Measurements from ENCODE around the gene PPP6R1.
"Not testable (repeated sequence)": the region's sequence is repeated elsewhere in the genome, so short reads cannot be mapped to it uniquely, and the experiment has no call there.

PPP6R1 gene

DNA sequence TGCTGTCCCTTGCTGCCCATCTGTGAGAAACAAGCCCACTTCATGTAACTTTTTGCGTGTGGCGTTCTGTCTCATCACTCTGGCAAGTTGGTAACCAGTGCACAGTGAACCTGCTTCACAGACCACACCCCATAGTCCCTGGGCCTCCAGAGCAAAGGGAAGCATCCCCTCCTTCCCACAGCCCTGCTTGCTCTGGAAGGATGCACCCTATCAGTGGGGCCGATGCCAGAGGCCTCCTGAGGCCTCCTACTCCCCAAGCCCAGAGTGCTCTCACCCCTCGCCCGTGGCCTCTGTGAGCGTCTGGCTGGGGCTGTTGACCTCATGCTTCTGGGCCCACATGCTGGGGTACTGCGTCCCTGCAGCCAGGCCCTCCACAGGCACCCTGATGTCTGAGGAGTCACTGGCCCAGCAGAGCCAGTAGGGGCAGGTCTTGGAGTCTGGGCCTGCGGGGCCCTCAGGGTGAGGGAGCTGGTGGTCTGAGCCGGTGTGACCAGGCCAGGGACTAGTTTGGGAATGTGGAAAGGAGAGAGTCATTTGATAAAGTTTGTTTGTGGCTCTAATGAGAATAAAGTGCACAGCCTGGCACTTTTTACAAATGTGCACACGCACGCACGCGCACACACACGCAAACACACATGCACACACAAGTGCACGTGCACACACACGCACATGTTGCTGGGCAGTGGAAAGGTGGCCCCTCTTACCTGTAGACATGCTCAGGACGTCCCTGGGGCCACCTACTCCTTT, 35.4 kb downstream of the PPP6R1 start:
- DNase-seq, result no peak

DNA sequence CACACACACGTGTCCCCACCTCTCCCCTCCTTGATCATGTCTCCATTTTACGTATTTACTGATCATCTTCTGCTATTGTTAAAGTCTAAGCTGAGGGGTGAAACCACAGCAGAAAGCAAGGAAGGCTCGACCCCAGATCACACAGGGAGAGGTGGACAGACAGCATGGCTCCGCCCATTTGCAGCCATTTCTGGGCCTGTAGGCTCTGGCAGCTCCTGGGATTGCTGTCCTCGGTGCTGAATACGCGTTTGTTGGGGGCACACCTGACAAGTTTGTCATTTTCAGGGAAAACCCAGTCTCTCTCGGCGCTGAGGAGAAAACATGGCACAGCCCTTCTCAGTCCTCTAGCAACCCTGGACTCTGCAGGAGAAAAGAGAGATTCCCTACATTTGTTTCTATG, 38.3 kb downstream of the PPP6R1 start:
- DNase-seq, result no peak

DNA sequence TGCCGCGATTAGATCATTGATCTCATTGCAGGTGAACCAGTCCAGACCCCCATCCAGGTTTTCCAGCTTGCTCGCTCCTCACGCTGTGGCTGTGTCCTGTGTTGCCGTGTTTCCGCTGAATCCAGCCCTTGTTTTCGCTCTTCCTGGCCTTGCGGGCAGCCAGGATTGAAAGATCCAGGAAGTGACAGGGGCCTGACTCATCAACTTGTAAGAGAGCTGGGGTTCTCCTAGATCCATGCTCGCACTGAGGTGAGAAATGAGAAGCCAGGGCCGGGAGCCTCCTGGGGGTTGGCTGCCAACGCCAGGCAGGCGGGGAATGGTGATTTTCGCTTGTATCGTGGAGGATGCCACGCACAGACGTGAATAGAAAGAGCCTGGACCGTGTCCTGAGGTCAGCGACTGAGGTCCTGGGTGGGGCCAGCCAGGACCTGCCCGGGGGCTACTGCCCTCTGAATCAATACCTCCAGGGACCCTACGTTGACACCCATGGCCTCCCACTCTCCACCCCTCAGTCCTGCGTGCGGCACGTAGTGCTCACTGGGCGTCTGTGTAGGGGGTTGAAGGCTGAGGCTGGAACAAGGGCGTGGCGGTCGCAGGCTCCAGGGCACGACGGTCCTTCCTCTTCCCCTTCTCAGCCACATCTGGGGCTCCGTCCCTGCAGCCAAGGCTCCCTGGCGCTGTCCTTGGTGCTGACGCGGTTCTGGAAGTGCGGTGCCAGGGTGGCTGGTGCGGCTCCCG, 42.2 kb downstream of the PPP6R1 start:
- peak; percentile 66 for DNase-seq

DNA sequence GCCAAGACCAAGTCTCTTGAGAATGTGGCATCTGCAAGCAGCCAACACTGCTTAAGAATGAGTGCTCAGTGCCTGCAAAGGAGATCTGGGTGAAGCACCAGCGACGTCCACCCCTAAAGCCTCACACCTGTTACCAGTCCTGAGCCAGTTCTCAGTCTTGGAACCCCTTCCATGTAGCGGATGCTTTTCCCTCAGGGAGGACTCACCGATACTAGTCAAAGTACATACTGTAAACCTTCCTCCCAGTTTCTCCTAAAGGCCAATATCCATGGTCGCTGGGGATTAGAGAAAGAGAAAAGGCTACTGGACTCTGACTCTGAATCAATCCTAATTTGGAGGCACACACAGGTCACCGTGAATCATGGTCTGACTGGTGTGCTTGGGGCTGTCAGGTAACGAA, 45.3 kb downstream of the PPP6R1 start:
- no peak for DNase-seq

DNA sequence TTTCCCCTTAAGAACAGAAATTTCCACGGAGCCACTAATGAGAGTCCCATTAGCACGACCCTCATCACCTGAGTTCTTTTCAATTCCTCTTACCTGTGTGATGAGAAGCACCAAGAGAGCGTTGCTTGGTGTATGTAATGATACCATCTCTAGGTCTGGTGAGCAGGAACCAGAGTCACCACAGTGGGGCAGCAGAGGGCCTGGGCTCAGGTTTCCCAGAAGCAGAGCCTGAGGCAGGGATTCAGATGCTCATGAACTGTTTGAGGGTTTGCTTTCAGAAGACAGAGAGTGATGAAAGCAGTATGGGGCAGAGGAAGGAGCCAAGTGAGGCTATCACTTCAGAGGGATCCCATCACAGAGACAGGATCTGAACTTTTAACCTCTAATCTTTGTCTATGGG, 46.4 kb downstream of the PPP6R1 start:
- DNase-seq, result peak; percentile 21

DNA sequence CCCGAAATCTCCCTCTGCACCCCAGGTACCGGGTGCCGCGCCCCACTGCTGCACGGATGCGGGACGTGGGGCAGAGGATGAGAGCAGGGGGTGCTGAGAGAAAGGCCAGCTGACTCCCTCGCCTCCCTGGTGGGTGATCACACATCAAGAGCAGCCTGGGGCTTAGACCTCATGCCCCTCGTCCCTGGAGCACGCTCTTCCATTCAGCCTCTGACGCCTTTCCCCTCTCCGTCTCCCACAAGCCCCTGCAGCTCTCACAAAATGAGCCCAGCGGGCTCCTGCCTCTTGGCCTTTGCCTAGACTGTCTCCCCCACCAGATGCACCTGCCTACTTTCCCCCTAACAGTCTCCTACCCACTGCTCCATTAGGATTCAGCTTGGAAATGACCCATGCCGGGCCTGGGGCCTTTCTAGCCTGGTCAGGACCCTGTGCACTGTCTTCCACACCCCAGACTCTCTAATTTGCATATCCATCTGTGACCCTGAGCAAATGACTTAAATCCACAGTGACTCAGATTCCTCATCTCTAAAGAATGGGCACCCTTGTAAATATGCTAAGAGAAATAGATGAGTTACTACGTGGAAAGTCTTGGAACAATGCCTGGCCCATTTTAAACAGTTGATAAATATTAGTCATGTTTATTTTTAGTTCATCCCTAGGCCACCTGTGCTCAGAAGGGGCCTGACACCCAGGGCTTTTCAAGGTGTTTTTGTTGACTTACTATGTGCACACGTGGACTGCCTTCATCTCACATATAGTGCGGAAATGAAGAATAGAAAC, 48.9 kb downstream of the PPP6R1 start:
- DNase-seq, result no peak

DNA sequence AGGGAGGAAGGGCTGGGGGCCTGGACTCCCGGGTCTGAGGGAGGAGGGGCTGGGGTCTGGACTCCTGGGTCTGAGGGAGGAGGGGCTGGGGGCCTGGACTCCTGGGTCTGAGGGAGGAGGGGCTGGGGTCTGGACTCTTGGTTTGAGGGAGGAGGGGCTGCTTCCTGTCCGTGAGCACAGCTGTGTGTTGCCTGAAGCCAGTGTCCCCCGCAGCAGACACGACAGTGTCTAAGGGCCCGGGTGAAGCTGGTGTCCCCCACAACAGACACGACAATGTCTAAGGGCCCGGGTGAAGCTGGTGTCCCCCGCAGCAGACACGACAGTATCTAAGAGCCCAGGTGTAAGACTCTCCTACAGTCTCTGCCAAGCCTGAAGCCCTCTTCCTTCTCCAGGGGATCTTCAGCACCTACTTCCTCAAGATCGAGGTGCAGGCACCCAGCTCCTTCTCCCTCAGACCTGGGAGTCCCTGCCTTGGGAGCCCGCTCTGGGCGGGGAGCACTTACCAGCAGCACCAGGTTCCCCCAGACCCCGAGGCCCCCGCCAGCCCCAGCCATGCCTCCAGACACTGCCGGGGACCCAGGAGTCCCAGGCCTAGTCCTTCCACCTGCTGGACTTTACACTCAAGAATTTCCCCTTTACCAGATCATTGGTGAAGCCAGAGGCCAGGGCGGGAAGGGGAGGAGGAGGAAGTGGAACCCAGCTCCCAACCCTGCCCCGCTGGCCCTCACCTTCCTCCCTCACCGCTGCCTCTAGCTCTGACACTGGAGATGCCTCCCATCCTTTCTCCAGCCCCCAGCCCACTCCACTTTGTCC, 49.7 kb downstream of the PPP6R1 start, which contains the start of gene PTPRH:
Gene PTPRH, minus strand, starts transcription at position 622 of the 813 bp plus-strand sequence. Its CDS starts 68 bp downstream, at position 554.
- DNase-seq, result no peak

DNA sequence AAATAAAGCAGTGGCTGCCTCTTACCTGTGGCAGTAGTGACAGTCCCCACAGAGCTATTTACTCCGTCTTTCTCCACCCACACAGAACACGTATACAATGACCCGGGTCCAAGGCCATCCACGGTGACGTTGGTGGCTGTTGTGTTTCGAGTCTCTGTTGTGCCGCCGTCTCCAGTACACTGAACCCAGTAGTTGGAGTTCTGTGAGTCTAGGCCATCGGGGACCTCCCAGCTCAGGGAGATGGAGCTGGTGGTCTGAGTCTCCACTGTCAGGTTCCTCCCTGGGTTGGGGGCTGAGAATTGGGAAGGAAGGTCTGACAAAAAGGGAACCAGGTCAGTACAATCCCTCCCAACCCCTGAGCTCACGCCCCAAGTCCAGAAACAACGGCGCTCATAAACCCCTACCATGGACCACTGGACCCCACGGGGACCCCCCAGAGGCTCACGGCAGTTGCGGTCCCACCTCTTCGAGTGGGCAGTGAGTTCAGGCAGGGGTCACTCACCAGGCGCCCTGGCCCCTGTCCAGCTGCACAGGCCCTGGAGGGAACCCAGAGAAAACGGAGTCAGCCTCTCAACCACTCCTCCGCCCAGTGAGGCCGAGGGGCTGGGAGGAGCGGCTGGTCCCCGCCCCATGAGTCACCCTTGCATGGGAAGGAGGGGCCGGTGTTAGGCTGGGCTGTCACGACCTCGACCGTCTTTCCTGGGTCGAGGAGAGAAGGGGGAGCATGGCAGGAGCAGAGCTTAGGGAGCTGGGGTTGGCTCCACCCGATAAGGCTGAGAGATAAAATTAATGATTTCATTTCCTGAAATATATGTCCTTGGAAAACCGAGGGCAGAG, 51.9 kb downstream of the PPP6R1 start:
- DNase-seq, result no peak

DNA sequence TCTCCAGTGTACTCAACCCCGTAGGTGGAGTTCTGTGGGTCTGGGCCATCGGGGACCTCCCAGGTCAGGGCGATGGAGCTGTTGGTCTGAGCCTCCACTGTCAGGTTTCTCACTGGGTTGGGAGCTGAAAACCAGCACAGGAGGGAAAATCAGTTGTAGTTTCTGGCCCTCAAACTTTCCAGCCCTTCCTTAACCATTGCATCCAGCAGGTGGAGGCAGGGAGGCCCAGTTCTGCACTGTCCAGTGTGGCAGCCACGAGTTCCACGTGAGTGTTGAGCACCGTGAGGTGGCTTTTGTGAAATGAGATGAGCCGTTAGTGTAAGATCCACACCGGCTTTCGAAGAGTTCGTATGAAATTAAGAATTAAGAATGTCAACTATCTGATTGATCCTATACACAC, 56.6 kb downstream of the PPP6R1 start:
- DNase-seq, result not testable (repeated sequence)

DNA sequence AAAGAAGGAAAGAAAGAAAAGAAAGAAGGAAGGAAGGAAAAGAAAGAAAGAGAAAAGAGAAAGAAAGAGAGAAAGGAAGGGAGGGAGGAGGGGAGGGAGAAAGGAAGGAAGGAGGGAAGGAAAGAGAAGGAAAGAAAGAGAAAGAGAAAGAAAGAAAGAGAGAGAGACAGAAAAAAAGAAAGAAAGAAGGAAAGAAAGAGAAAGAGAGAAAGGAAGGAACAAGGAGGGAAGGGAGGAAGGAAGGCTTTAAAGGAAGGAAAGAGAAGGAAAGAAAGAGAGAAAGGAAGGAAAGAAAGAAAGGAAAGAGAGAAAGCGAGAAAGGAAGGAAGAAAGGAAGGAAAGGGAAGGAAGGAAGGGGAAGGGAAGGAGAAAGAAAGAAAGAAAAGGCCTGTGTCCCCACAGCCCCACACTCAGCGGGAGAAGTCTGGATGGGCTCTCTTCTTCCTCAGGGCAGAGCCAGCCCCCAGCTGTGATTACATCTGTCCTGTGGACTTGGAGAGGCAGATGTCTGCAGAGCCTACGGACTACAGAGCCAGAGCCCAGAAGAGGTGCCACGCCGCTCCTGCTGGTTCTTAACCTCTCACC, 59.1 kb downstream of the PPP6R1 start:
- DNase-seq, result no peak

DNA sequence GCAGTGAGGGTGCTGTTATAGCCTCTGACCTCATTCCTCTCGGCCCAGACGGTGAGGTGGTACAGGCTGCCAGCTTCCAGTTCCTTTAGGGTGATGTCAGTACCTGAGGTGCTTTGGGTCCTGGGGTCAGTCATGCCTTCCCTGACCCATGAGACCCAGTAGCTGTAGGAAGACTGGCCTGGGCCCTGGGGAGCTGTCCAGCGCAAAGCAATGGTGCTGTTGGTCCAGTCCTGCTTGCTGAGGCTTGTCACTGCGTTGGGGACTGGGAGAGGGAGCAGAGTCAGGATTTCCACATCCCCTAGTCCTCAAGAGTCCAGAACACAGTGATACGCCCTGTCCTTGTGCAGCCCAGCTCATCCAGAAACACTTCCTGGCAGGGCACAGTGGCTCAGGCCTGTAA, 60.2 kb downstream of the PPP6R1 start:
- no peak for DNase-seq

DNA sequence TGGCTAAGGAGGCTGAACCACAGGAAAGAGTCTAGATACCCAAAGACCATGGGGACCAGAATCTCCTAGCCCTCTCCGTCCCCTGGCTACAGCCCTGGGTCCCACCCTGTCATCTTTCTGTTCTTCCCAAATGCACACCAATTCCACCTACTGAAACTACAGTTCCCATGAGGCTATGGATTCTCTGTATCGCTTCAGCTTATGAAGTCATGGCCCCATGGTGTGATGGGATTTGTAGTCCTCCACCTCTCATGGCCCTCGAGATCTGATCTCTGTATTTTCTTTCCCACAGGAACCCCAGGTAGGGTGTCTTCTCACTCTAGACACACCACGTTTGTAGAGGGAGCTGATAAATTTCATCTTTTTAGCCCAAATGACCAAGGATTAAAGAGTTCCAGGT, 61.3 kb downstream of the PPP6R1 start:
- DNase-seq, result no peak

DNA sequence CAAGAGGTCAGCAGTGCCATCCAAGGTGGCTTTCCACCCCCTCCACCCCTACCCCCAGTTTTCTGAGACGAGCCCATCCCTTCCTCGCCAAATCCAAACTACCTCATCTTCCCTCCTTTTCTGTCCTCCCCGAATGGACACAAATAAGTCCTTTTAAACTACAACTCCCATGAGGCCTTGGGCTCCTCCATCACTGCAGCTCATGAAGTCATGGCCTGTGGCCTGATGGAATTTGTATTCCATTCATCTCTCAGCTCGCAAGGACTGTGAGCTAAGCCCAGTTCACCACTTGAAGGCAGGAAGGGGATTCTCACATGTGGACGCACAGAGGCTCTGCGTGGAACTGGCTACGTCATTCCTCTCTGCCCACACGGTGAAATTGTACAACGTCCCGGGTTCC, 62.0 kb downstream of the PPP6R1 start:
- no peak for DNase-seq

DNA sequence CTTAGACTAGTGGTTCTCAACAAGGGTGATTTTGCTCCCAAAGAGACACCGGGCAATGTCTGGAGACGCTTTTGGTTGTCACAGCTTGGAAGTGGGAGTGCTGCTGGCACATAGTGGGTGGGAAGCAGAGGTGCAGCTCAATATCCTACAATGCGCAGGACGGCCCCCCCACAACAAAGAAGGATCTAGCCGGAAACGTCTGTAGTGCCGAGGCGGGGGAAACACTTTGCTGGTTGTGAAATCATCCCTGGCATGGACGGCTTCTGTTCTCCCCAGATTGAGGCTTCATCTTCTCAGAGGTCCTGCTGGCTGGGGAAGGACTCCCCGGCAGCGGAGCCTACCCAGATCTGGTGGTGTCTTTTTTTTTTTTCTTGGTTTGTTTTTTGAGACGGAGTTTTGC, 65.3 kb downstream of the PPP6R1 start:
- no peak for DNase-seq

DNA sequence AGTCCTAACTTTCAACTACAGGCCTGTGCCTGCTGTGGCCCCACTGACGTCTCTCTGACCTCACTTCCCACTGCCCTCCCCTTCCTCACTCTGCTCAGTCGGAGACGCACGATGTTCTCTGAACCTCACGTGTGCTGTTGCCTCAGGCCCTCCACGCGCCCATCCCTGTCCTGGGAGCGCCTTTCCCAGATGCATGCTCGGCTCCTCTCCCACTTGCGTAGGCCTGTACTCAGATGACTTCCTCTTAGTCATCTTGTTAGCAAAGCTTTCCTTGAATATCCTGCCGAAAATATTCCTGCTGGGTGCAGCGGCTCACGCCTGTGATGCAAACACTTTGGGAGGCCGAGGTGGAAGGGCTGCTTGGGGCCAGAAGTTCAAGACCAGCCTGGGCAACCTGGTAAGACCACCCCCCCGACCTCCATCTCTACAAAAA, 69.4 kb downstream of the PPP6R1 start:
- no peak for DNase-seq

DNA sequence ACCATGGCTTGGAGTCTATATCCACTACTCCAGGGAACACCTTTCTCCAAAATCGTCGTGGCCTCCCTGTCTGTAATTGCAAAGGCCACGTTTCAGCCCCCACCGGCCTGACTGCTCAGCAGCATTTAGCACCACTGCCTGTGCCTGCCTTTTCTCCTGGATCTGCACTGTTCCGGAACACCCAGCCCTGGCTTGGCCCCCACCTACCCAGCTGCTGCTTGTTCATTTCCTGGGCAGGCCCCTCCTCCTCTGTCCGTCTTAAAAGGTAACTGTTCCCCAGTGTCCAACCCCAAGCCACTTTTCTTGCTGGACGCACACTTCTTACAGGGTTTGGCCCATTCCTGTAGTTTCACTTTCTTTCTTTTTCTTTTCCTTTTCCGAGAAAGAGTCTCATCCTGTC, 70.2 kb downstream of the PPP6R1 start:
- DNase-seq, result no peak

DNA sequence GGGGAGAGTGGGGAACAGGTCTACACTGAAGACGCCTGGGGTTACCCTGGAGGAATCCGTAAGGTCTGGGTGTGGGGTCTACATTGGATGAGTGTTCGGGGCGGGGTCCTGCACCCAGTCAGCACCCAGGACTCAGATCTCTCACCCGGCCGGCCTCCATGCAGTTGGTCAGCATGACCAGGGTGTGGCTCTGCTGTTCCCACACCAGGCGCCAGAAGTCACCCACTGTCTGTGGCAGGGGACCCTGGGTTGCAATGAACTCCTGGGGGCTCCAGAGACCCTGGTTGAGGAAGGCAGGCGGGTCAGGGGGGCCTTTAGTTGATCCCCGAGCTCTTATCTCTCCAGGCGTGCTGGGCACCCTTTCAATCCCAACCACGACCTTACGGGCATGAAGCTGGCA, 72.7 kb downstream of the PPP6R1 start:
- no peak for DNase-seq

DNA sequence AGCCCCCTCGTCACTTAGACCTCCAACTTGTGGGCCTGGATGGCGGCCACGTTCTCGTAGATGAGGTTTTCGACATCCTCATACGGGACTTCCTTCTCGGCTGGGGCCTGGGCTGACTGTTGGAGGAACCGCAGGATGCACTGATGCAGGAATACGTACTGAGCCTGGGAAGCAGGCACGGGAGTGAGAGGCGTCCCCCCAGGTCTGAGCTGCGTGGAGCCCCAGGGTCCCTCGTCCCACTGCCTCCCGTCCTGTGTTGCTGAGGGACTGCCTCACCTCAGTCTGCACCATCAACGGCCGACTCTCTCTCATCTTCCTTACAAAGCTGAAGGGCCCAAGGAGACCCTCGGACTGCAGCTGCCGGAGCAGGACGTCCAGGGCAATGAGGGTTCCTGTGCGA, 77.1 kb downstream of the PPP6R1 start:
- DNase-seq, result no peak

Data from NCI-H1048 (cell line).